HG03571 (cell line): ENCODE data around the gene ST6GALNAC3.
A peak's percentile ranks its signal among the peaks of the same experiment; 100 is the strongest.
"Not testable (repeated sequence)": the region's sequence is repeated elsewhere in the genome, so short reads cannot be mapped to it uniquely, and the experiment has no call there.

ENCODE experiments used
- ATAC-seq: cut with Tn5 transposase; IDR thresholded peaks from one replicate; pipeline ENCODE4 v1.9.1; 2021; ENCODE audit not compliant: unreplicated experiment

ST6GALNAC3 gene

GRCh38 chr1:76074321-76075187 lies at the start of gene ST6GALNAC3:
TSS of gene ST6GALNAC3 (plus strand) at chr1:76074746.
- peak; percentile 85 for ATAC-seq

- ATAC-seq, result no peak
These were observed 47.2 kb upstream of the ST6GALNAC3 start for GRCh38 chr1:76027341-76027740.

GRCh38 chr1:76029331-76029730 lies 45.2 kb upstream of the ST6GALNAC3 start:
- ATAC-seq, result no peak

GRCh38 chr1:76031496-76031895 lies 43.0 kb upstream of the ST6GALNAC3 start:
- ATAC-seq, result no peak

GRCh38 chr1:76033800-76034475 lies 40.6 kb upstream of the ST6GALNAC3 start:
- ATAC-seq, result no peak

- no peak for ATAC-seq
These were observed 39.5 kb upstream of the ST6GALNAC3 start for GRCh38 chr1:76035053-76035452.

- ATAC-seq, result no peak
These were observed 37.2 kb upstream of the ST6GALNAC3 start for GRCh38 chr1:76037324-76037723.

GRCh38 chr1:76038287-76039004 lies 36.1 kb upstream of the ST6GALNAC3 start:
- no peak for ATAC-seq

GRCh38 chr1:76046149-76046548 lies 28.4 kb upstream of the ST6GALNAC3 start:
- no peak for ATAC-seq

- ATAC-seq, result no peak
These were observed 26.3 kb upstream of the ST6GALNAC3 start for GRCh38 chr1:76048219-76048618.

GRCh38 chr1:76048926-76049325 lies 25.6 kb upstream of the ST6GALNAC3 start:
- no peak for ATAC-seq

- no peak for ATAC-seq
These were observed 25.0 kb upstream of the ST6GALNAC3 start for GRCh38 chr1:76049498-76049897.

- not testable (repeated sequence) for ATAC-seq
These were observed 24.5 kb upstream of the ST6GALNAC3 start for GRCh38 chr1:76050073-76050472.

- ATAC-seq, result no peak
These were observed 21.5 kb upstream of the ST6GALNAC3 start for GRCh38 chr1:76053021-76053420.

- no peak for ATAC-seq
These were observed 20.2 kb upstream of the ST6GALNAC3 start for GRCh38 chr1:76054359-76054758.

- no peak for ATAC-seq
These were observed 18.6 kb upstream of the ST6GALNAC3 start for GRCh38 chr1:76055987-76056386.

GRCh38 chr1:76059451-76059850 lies 15.1 kb upstream of the ST6GALNAC3 start:
- no peak for ATAC-seq

- ATAC-seq, result no peak
These were observed 9.3 kb upstream of the ST6GALNAC3 start for GRCh38 chr1:76065270-76065669.

GRCh38 chr1:76066394-76066793 lies 8.2 kb upstream of the ST6GALNAC3 start:
- ATAC-seq, result no peak

GRCh38 chr1:76068542-76068941 lies 6.0 kb upstream of the ST6GALNAC3 start:
- no peak for ATAC-seq

GRCh38 chr1:76068953-76069561 lies 5.5 kb upstream of the ST6GALNAC3 start:
- ATAC-seq, result no peak
